ENCODE results near the gene BAG2. TPM values are rescaled to one million over a fixed set of nuclear protein-coding genes. Genes with fewer than 3 reads are reported as not detected.

Gene BAG2
- total RNA-seq, 1 donor from 2014 or later: 8.2 TPM

- no peak for TF ChIP-seq CTCF (conservative IDR thresholded peaks at IDR 0.05; ENCODE audit: low read depth, low read length)
- no peak for DNase-seq (ENCODE audit: low read depth)
- no peak overlapping the region for H3K4me3 ChIP-seq (ENCODE audit: low read depth, low read length)
Measured at GRCh38 chr6:57205550-57206328, 33.6 kb downstream of the BAG2 start.

- DNase-seq (ENCODE audit: low read depth): peak; percentile 39
- no peak overlapping the region for H3K4me3 ChIP-seq (ENCODE audit: low read depth, low read length)
- TF ChIP-seq CTCF (conservative IDR thresholded peaks at IDR 0.05; ENCODE audit: low read depth, low read length): no peak
Measured at GRCh38 chr6:57207141-57207540, 35.0 kb downstream of the BAG2 start.

GRCh38 chr6:57207872-57208271 lies 35.7 kb downstream of the BAG2 start:
- H3K4me3 ChIP-seq (ENCODE audit: low read depth, low read length): no peak overlapping the region
- no peak for TF ChIP-seq CTCF (conservative IDR thresholded peaks at IDR 0.05; ENCODE audit: low read depth, low read length)

GRCh38 chr6:57209030-57209429 lies 36.9 kb downstream of the BAG2 start:
- H3K4me3 ChIP-seq (ENCODE audit: low read depth, low read length): no peak overlapping the region
- no peak for DNase-seq (ENCODE audit: low read depth)
- TF ChIP-seq CTCF (conservative IDR thresholded peaks at IDR 0.05; ENCODE audit: low read depth, low read length): no peak

More at GRCh38 chr6:57207872-57208271, 35.7 kb downstream of the BAG2 start:
- DNase-seq (ENCODE audit: low read depth): no peak

- TF ChIP-seq CTCF (conservative IDR thresholded peaks at IDR 0.05; ENCODE audit: low read depth, low read length): no peak
- DNase-seq (ENCODE audit: low read depth): no peak
- H3K4me3 ChIP-seq (ENCODE audit: low read depth, low read length): no peak overlapping the region
Measured at GRCh38 chr6:57210060-57210459, 37.9 kb downstream of the BAG2 start.

GRCh38 chr6:57215260-57215659 lies 43.1 kb downstream of the BAG2 start:
- H3K4me3 ChIP-seq (ENCODE audit: low read depth, low read length): no peak overlapping the region
- no peak for DNase-seq (ENCODE audit: low read depth)
- no peak for TF ChIP-seq CTCF (conservative IDR thresholded peaks at IDR 0.05; ENCODE audit: low read depth, low read length)

All from epithelial cell of proximal tubule (primary cell).